ENCODE data around the gene KCTD2. TPM values are rescaled to one million over a fixed set of nuclear protein-coding genes. Genes with fewer than 3 reads are reported as not detected.
"Not testable (repeated sequence)": the region's sequence is repeated elsewhere in the genome, so short reads cannot be mapped to it uniquely, and the experiment has no call there.

Gene KCTD2
- total and polyA plus RNA-seq, 9 of the 15 experiments (the other 6 are each of a cell fraction or from before 2014, with no cell fraction given): 1.7 to 32.9 (median 15.8) TPM

DNA sequence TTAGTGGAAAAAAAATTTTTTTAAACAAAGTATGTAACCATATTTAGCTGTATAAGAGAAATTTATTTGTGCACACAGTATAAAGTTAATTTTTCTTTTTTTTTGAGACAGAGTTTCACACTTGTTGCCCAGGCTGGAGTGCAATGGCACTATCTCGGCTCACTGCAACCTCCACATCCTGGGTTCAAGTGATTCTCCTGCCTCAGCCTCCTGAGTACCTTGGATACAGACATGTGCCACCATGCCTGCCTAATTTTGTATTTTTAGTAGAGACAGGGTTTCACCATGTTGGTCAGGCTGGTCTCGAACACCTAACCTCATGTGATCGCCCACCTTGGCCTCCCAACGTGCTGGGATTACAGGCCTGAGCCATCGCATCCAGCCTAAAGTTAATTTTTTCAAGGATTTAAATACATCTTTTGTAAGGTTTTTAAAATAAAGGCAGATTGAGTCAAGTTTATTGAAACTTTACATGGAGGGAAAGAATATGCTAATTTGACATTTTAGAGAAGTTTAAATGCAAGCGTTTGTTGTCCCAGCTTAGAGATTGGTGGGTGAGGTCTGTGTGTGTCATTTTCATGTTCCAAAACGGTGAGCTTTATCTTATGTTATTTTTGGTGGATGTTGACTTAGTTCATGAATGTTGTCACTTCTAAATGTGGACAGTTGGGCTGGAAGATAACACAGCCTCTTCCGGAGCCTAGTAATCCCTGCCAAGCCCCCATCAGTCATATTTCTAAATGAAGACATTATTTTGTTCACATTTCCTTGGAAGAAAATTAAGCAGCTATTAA is 24.6 kb downstream of the KCTD2 start (continued):
- TF ChIP-seq, protein P1, sequence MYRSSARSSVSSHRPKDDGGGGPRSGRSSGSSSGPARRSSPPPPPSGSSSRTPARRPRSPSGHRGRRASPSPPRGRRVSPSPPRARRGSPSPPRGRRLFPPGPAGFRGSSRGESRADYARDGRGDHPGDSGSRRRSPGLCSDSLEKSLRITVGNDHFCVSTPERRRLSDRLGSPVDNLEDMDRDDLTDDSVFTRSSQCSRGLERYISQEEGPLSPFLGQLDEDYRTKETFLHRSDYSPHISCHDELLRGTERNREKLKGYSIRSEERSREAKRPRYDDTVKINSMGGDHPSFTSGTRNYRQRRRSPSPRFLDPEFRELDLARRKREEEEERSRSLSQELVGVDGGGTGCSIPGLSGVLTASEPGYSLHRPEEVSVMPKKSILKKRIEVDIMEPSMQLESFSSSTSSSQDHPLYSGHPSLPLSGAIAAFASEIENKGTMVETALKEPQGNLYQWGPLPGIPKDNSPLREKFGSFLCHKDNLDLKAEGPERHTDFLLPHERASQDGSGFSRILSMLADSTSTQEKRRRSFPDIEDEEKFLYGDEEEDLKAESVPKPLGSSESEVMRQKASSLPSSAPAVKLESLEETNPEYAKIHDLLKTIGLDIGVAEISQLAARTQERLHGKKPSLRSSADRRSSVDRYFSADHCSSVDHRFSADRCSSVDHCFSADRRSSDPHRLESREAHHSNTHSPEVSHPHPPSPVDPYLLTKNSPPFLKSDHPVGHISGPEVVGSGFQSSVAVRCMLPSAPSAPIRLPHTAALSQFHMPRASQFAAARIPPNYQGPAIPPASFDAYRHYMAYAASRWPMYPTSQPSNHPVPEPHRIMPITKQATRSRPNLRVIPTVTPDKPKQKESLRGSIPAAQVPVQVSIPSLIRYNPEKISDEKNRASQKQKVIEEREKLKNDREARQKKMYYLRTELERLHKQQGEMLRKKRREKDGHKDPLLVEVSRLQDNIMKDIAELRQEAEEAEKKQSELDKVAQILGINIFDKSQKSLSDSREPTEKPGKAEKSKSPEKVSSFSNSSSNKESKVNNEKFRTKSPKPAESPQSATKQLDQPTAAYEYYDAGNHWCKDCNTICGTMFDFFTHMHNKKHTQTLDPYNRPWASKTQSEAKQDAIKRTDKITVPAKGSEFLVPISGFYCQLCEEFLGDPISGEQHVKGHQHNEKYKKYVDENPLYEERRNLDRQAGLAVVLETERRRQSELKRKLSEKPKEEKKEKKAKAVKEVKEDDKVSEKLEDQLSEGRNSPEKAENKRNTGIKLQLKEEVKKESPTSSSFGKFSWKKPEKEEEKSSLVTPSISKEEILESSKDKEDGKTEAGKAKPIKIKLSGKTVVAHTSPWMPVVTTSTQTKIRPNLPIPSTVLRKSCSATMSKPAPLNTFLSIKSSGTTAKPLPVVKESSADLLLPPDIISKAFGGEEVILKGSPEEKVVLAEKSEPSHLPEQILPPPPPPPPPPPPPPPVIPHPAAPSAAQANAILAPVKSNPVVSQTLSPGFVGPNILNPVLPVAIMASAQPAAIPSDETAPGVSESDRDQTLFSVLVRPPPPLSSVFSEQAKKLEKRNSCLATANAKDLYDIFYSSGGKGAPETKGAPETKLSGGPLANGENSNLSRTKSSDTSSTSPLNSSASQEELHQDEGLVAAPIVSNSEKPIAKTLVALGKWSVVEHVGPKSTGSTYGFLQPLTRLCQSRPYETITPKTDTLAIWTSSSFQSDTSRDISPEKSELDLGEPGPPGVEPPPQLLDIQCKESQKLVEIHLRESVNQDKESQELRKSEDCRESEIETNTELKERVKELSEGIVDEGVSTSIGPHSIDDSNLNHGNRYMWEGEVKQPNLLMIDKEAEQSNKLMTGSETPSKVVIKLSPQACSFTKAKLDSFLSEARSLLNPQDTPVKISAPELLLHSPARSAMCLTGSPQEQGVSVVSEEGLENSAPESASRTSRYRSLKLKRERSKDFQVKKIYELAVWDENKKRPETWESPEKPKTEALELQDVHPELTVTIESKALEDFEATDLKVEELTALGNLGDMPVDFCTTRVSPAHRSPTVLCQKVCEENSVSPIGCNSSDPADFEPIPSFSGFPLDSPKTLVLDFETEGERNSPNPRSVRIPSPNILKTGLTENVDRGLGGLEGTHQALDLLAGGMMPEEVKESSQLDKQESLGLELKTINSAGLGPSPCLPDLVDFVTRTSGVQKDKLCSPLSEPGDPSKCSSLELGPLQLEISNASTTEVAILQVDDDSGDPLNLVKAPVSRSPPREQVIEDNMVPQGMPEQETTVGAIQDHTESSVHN (IDR thresholded peaks at IDR 0.05; ENCODE audit: borderline replicate concordance in 1 of 2, low read depth in 1 of 2): peak in 1 of 2 experiments; percentile 27; a peak in 1 of 4 replicates
- TF ChIP-seq, protein P2, sequence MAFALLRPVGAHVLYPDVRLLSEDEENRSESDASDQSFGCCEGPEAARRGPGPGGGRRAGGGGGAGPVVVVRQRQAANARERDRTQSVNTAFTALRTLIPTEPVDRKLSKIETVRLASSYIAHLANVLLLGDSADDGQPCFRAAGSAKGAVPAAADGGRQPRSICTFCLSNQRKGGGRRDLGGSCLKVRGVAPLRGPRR (CRISPR knock-in tag; IDR thresholded peaks at IDR 0.05): peak; percentile 22; the same call in 1 of the 2 replicates
- TF ChIP-seq, protein P3, sequence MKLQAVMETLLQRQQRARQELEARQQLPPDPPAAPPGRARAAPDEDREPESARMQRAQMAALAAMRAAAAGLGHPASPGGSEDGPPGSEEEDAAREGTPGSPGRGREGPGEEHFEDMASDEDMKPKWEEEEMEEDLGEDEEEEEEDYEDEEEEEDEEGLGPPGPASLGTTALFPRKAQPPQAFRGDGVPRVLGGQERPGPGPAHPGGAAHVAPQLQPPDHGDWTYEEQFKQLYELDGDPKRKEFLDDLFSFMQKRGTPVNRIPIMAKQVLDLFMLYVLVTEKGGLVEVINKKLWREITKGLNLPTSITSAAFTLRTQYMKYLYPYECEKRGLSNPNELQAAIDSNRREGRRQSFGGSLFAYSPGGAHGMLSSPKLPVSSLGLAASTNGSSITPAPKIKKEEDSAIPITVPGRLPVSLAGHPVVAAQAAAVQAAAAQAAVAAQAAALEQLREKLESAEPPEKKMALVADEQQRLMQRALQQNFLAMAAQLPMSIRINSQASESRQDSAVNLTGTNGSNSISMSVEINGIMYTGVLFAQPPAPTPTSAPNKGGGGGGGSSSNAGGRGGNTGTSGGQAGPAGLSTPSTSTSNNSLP (IDR thresholded peaks at IDR 0.05; ENCODE audit: borderline replicate concordance, low read depth, low read length): peak; percentile 63
- peak; percentile 27; the same call in 1 of the 2 replicates for TF ChIP-seq GABPB1 (CRISPR knock-in tag; IDR thresholded peaks at IDR 0.05)
- peak; percentile 44; the same call in 1 of the 2 replicates for TF ChIP-seq L3MBTL2 (IDR thresholded peaks at IDR 0.05)
- TF ChIP-seq NCOA2 (IDR thresholded peaks at IDR 0.05; ENCODE audit: partially characterized antibody in 2 of 2): peak in 1 of 2 experiments; percentile 59
- TF ChIP-seq, protein P4, sequence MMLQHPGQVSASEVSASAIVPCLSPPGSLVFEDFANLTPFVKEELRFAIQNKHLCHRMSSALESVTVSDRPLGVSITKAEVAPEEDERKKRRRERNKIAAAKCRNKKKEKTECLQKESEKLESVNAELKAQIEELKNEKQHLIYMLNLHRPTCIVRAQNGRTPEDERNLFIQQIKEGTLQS (IDR thresholded peaks at IDR 0.05): peak; percentile 85
- TF ChIP-seq, protein P4 (CRISPR knock-in tag; conservative IDR thresholded peaks at IDR 0.05): not testable (repeated sequence)
- peak; percentile 93 for TF ChIP-seq FOXA1 (IDR thresholded peaks at IDR 0.05; ENCODE audit: borderline replicate concordance)
- TF ChIP-seq, protein P5, sequence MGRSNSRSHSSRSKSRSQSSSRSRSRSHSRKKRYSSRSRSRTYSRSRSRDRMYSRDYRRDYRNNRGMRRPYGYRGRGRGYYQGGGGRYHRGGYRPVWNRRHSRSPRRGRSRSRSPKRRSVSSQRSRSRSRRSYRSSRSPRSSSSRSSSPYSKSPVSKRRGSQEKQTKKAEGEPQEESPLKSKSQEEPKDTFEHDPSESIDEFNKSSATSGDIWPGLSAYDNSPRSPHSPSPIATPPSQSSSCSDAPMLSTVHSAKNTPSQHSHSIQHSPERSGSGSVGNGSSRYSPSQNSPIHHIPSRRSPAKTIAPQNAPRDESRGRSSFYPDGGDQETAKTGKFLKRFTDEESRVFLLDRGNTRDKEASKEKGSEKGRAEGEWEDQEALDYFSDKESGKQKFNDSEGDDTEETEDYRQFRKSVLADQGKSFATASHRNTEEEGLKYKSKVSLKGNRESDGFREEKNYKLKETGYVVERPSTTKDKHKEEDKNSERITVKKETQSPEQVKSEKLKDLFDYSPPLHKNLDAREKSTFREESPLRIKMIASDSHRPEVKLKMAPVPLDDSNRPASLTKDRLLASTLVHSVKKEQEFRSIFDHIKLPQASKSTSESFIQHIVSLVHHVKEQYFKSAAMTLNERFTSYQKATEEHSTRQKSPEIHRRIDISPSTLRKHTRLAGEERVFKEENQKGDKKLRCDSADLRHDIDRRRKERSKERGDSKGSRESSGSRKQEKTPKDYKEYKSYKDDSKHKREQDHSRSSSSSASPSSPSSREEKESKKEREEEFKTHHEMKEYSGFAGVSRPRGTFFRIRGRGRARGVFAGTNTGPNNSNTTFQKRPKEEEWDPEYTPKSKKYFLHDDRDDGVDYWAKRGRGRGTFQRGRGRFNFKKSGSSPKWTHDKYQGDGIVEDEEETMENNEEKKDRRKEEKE (IDR thresholded peaks at IDR 0.05; ENCODE audit: borderline replicate concordance in 1 of 2, control insufficient read depth in 1 of 2, low read depth in 2 of 2, low read length in 1 of 2): 0 out of 4 replicates have a peak, but pooled peaks of 1 of the 2 experiments have one; percentile 20
